Muscle of leg (tissue), 11 donors: ENCODE measurements around the gene SCN3A. TPM values are rescaled to one million over a fixed set of nuclear protein-coding genes. Genes with fewer than 3 reads are reported as not detected.

ENCODE experiments used
- DNase-seq: peaks from one replicate; pipeline ENCODE4 v3.0.0; 2013
- H3K27ac ChIP-seq: one replicate; pipeline ENCODE4 v1.5.1; 2013; ENCODE audit warnings: mild to moderate bottlenecking, low read length, control low read depth
- H3K27me3 ChIP-seq: one replicate; pipeline ENCODE4 v1.6.1; 2013; ENCODE audit warnings: low read length; ENCODE audit not compliant: control insufficient read depth, insufficient read depth
- H3K36me3 ChIP-seq: one replicate; pipeline ENCODE4 v1.6.1; 2013; ENCODE audit warnings: low read length; ENCODE audit not compliant: control insufficient read depth, insufficient read depth
- H3K4me1 ChIP-seq: one replicate; pipeline ENCODE4 v1.6.1; 2013; ENCODE audit warnings: low read length; ENCODE audit not compliant: control insufficient read depth, insufficient read depth
- H3K4me3 ChIP-seq: one replicate; pipeline ENCODE4 v1.5.1; 2013; ENCODE audit warnings: low read length, control low read depth
- H3K9me3 ChIP-seq: replicated peaks from 2 replicates; pipeline ENCODE4 v1.6.1; 2013; ENCODE audit warnings: low read depth, low read length; ENCODE audit not compliant: control insufficient read depth
- WGBS: methylation state at CpG from one replicate; pipeline ENCODE4 v1.1.5; 2013; ENCODE audit warnings: missing lambda C conversion rate; ENCODE audit not compliant: insufficient coverage; 5-methylcytosine and 5-hydroxymethylcytosine counted together
- polyA plus RNA-seq, 8 donors: library from polyadenylated mRNA; unstranded; fragments of 120-200 nt; gene quantifications; one replicate each; pipeline versions ENCODE4 v1.2.1 to v1.2.3, GENCODE V29; 2013; ENCODE audit warnings: inconsistent platforms in 1 of 8, low replicate concordance in 1 of 8; ENCODE audit not compliant: insufficient read length in 8 of 8, insufficient read depth in 1 of 8
- total RNA-seq: library from RNA; stranded (reverse); fragments of 120-200 nt; gene quantifications from one replicate; pipeline ENCODE4 v1.2.4, GENCODE V29; 2013

Gene SCN3A
- total and polyA plus RNA-seq, 9 donors, result 0.26 to 0.87 (median 0.39) TPM

DNA sequence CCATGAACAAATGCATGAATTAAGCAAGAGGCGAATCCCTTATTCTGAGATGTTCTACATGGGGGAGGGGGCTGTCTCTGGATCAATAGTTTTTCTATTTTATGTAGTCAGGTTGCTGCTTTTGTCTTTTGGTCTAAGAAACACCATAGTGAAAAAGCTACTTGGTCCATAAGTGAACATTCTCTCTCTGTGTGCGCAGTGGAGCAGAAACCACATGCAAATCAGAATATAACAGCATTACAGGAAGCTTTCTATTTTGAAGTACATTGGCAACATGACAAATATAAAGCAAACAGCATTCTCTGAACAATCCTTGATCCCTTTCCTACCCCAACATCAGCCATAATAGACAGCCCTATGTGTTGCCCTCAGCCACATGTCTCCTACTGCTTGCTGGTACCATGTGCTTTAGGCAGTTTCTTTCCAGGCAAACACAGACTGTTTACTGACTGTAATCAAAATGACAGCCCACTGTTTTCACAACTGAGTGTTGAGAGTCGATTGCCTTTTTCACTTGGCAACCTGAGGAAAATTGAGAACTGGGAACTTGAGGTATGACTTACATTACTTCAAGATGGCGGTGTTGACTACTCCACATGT, 10.6 kb downstream of the SCN3A start:
- no peaks in the 10 kb centered on the region for H3K36me3 ChIP-seq
- H3K27me3 ChIP-seq, result no peaks in the 10 kb centered on the region
- no peak for DNase-seq
- no peak overlapping the region for H3K4me3 ChIP-seq
- 100% methylated on average over 2 of the region's 4 CpGs for WGBS
- no peaks in the 10 kb centered on the region for H3K9me3 ChIP-seq
- H3K27ac ChIP-seq, result no peak overlapping the region
- no peaks in the 10 kb centered on the region for H3K4me1 ChIP-seq

DNA sequence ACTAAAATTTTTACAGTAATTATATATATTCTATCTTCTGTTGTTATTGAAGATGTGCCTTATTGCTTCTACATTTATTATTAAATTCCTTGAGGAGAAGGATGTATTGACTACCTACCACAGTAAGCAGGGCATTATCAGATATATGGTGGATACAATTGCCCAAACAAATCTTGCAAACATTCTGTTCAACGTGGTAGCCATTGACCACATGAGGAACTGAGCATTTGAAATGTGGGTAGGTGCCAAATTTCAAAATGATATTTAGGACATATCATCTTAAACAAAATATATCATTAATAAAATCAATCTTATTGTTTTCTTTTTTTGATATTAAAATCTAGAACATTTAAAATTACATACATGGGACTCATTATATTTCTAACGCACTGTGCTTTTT, 11.1 kb downstream of the SCN3A start:
- Histone ChIP-seq H3K36me3 (no peaks in the 10 kb centered on the region), H3K4me1 (no peaks in the 10 kb centered on the region), H3K27me3 (no peaks in the 10 kb centered on the region), H3K4me3 (no peak overlapping the region), H3K27ac (no peak overlapping the region), H3K9me3 (no peaks in the 10 kb centered on the region)
- no peak for DNase-seq
- no CpG with 5 or more reads among the region's 2 CpGs for WGBS

DNA sequence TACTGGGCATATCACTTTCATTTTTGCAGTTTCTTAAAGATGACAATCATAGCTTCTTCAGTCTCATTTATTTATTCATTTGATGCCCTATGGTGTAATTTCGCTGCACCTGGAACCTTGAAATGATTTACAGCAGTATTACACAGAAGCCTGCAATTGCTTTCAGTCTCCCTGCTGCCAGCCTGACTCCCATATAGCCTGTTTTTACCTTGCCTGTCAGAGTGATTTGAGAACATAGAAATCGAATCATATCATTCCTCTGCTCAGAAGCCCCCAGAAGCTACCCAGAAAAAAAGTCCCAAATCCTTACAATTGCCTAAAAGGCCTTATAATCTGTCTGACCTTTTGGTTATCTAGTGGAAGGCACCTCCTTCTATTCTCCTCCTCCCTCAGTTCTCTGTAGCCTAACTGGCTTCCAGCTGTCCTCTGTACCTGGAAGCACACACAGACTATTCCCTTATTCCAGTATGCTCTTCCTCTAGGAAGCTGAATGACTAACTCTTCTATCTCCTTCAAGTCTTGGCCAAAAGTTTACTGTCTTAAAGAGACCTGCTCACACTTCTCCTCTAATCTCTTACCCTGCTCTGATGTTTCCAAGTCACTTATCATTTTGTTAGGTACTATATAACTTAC, 12.6 kb downstream of the SCN3A start:
- no peaks in the 10 kb centered on the region for H3K9me3 ChIP-seq
- DNase-seq, result no peak
- H3K36me3 ChIP-seq, result no peaks in the 10 kb centered on the region
- WGBS, result 60% methylated on average over 1 of the region's 2 CpGs
- no peak overlapping the region for H3K27ac ChIP-seq
- H3K4me1 ChIP-seq, result no peaks in the 10 kb centered on the region
- no peaks in the 10 kb centered on the region for H3K27me3 ChIP-seq
- H3K4me3 ChIP-seq, result no peak overlapping the region

DNA sequence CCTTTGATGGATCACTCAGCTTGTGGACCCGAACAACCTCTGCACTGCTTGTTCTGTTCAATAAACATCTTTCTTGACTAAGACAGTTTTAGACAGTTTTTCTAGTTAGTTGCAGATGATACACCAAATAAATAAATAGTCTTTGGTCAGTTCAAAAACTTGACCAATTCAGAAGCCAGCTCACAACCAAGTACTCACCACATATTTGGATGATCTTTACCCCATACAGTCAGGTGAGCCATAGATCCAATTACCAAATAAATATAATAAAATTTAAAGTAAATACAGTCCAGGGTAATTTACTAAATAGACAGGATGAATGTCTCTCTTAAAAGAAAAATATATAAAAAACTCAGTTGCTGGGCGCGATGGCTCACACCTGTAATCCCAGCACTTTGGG, 18.2 kb downstream of the SCN3A start:
- H3K4me3 ChIP-seq, result no peak overlapping the region
- no peaks in the 10 kb centered on the region for H3K27me3 ChIP-seq
- H3K4me1 ChIP-seq, result no peaks in the 10 kb centered on the region
- no peak for DNase-seq
- H3K27ac ChIP-seq, result no peak overlapping the region
- 100% methylated on average over 2 of the region's 3 CpGs for WGBS
- H3K9me3 ChIP-seq, result no peaks in the 10 kb centered on the region
- H3K36me3 ChIP-seq, result no peaks in the 10 kb centered on the region

DNA sequence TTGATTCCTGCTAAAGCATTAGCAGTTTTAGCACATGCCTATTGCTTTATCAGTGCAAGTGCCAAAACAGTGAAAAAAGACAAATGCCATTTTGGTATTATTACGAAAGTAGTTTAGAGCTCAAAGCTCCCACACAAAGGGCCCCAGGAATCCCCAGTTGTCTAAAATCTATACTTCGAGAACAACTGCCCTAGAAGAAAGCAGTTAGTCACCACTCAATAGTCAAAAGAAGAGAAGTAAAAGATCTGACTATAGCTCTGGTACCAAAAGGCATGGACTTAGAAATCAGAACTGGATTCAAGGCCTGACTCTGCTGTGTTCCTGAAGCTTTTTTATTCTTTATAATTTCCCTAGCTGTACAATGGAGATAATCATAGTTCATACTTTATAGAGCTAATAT, 21.8 kb downstream of the SCN3A start:
- Histone ChIP-seq H3K4me1 (no peaks in the 10 kb centered on the region), H3K27ac (no peak overlapping the region), H3K4me3 (no peak overlapping the region), H3K9me3 (no peaks in the 10 kb centered on the region), H3K36me3 (no peaks in the 10 kb centered on the region), H3K27me3 (no peaks in the 10 kb centered on the region)
- no CpG with 5 or more reads among the region's 2 CpGs for WGBS
- DNase-seq, result no peak

DNA sequence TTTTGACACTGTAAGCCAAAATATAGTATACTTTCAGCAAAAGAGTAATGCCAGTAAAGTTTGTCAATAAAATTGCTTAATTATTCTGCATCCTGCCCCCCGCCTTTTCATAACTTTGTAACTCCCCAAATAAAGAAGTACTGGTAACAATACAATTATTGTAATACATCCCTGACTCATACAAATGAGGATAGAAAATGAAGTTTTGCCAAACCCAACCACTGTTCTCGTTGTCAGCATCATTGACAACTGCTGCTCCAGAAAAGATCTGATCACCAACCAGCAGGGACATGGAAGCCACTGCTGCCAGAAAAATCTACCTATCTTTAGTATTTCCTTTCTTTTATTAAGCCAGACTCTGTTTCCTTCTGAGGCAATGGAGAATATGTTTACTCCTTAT, 27.1 kb downstream of the SCN3A start:
- no peaks in the 10 kb centered on the region for H3K27me3 ChIP-seq
- no peaks in the 10 kb centered on the region for H3K36me3 ChIP-seq
- H3K9me3 ChIP-seq, result no peaks in the 10 kb centered on the region
- no peak overlapping the region for H3K4me3 ChIP-seq
- H3K27ac ChIP-seq, result no peak overlapping the region
- 80% methylated on average over 1 of the region's 2 CpGs for WGBS
- H3K4me1 ChIP-seq, result no peaks in the 10 kb centered on the region
- no peak for DNase-seq

DNA sequence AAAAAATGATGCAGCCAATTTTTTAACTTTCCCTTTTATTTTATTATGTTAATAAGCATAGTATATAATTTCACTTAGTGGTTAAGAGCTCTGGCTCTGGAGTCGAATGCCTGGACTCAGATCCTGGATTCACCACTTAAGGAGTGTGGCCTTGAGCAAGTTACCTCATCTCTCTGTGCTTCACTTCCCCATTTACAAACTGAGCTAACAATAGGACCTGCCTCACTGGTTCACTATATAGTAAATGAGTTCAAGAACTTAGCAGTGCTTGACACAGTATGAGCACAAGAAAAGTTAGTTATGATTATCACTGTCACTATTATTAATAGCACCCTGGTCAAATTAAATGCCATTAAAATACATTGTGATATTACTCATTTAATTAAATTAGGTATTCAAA, 30.6 kb downstream of the SCN3A start:
- DNase-seq, result no peak
- H3K36me3 ChIP-seq, result no peaks in the 10 kb centered on the region
- H3K4me3 ChIP-seq, result no peak overlapping the region
- H3K4me1 ChIP-seq, result no peaks in the 10 kb centered on the region
- H3K9me3 ChIP-seq, result no peaks in the 10 kb centered on the region
- no peaks in the 10 kb centered on the region for H3K27me3 ChIP-seq
- no peak overlapping the region for H3K27ac ChIP-seq
- no CpG with 5 or more reads among the region's 1 CpG for WGBS

DNA sequence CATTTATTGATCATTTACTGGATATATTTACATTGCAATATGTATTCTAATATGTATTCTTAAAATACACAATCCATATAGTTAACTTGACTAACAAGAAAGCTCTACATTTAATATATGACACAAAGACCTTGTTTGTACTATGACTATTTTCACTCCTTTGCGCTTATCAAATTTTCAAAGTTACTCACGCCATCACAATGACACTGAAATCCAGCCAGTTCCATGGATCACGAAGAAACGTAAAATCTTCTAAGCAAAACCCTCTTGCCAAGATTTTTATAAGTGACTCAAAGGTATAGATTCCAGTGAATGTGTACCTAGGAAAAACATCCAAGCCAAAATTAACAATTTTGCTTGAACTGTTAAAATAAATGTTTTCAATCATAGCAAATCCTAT, 39.6 kb downstream of the SCN3A start:
- Histone ChIP-seq H3K27ac (no peak overlapping the region), H3K9me3 (no peaks in the 10 kb centered on the region), H3K4me3 (no peak overlapping the region), H3K4me1 (no peaks in the 10 kb centered on the region), H3K36me3 (no peaks in the 10 kb centered on the region), H3K27me3 (no peaks in the 10 kb centered on the region)
- WGBS, result no CpG with 5 or more reads among the region's 4 CpGs
- DNase-seq, result no peak

DNA sequence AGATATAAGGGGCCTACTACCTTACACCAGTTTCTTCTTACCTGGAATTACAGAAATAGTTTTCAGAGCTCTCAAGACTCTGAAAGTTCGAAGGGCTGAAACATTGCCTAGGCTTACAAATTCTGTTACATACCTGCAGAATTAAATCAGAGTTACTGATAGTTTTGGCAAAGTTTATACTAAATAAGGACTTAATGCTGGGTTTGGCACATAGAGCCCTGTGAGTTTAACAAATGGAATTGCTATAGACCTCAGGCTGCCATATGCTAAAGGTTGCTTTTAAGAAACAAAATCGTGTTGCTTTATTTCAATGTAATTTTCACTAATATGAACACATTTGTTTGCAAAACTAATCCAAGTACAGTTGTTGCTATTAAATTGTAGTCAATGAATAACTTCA, 40.1 kb downstream of the SCN3A start:
- H3K9me3 ChIP-seq, result no peaks in the 10 kb centered on the region
- WGBS, result no CpG with 5 or more reads among the region's 2 CpGs
- H3K27me3 ChIP-seq, result no peaks in the 10 kb centered on the region
- H3K36me3 ChIP-seq, result no peaks in the 10 kb centered on the region
- H3K4me3 ChIP-seq, result no peak overlapping the region
- H3K4me1 ChIP-seq, result no peaks in the 10 kb centered on the region
- H3K27ac ChIP-seq, result no peak overlapping the region
- no peak for DNase-seq

DNA sequence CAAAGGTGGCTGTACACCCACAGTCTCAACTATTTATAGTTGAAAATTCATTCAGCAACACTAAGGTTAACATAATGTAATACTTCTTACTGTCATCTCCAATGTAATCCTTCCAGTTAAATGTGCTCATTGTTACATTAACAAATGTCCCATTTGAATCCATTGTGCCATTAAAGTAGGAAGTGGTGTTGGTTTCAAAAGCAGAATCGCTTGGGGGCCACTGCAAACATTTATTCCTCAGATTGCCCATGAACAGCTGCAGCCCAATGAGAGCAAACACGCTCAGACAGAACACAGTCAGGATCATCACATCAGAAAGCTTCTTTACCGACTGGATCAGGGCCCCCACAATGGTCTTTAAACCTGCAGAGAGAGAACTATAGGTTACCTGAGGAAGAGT, 41.4 kb downstream of the SCN3A start:
- H3K9me3 ChIP-seq, result no peaks in the 10 kb centered on the region
- no CpG with 5 or more reads among the region's 3 CpGs for WGBS
- no peaks in the 10 kb centered on the region for H3K4me1 ChIP-seq
- no peaks in the 10 kb centered on the region for H3K36me3 ChIP-seq
- H3K27me3 ChIP-seq, result no peaks in the 10 kb centered on the region
- H3K4me3 ChIP-seq, result no peak overlapping the region
- no peak overlapping the region for H3K27ac ChIP-seq
- no peak for DNase-seq

DNA sequence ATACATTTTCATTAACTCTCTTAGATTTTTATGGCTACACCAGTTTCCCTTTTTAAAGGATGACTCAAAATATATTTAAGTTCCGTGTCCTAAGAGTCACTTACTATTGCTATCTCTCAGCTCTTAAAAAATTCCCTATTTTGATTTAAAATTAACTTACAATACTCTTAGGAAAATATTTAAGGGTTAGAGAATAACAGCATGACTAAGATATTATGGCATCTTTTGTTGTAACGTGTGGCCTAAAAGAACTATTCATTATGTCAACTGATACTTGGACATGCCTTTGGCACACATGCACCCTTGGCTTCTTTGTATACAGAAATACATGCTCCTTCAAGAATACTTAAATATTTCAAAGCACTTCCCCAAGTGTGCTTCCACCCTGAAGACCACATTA, 42.3 kb downstream of the SCN3A start:
- no peaks in the 10 kb centered on the region for H3K36me3 ChIP-seq
- H3K27ac ChIP-seq, result no peak overlapping the region
- no peak for DNase-seq
- H3K9me3 ChIP-seq, result no peaks in the 10 kb centered on the region
- H3K27me3 ChIP-seq, result no peaks in the 10 kb centered on the region
- WGBS, result no CpG with 5 or more reads among the region's 2 CpGs
- H3K4me3 ChIP-seq, result no peak overlapping the region
- H3K4me1 ChIP-seq, result no peaks in the 10 kb centered on the region
